K562 (cell line): ENCODE data around the gene ITPK1. TPM values are rescaled to one million over a fixed set of nuclear protein-coding genes. Genes with fewer than 3 reads are reported as not detected.

Experiments used
- ATAC-seq: fragments of 200-7000 bp; cut with Tn5 transposase; 3 replicates; pipeline ENCODE4 v1.9.1; 2020; ENCODE audit warnings: moderate library complexity
- BruUV-seq: library from RNA; stranded (reverse); fragments of 400-500 nt; replicated peaks from 2 replicates; lab custom pipeline; 2021; lab: Mats Ljungman, UMichigan
- CTCF ChIA-PET: fragments of 300-600 bp; formaldehyde crosslinking; extraction: SDS; loops from one replicate; lab custom pipeline; 2021; ENCODE audit warnings: low intra/inter-chr PET ratio; lab: Yijun Ruan, JAX
- POLR2A ChIA-PET: fragments of 300-600, 350-650 bp; sonication (Branson Sonifier 250); formaldehyde crosslinking; extraction: SDS; loops from one replicate; lab custom pipeline; 2021; ENCODE audit warnings: antibody characterized with exemption, inconsistent platforms; lab: Yijun Ruan, JAX
- DNase-seq, 4 experiments: peaks; one replicate each; pipeline versions ENCODE4 v3.0.0 to v3.0.0-alpha.2; 2011 to 2018; ENCODE audit warnings: low spot score in 3 of 4, mixed read lengths in 3 of 4; ENCODE audit errors: extremely low read depth in 1 of 4
- FAIRE-seq: peaks from 2 replicates; lab custom pipeline; 2011; peaks lifted over from hg19 to GRCh38; lab: Jason Lieb, UNC
- H2AFZ ChIP-seq: 2 replicates; pipeline ENCODE4 v1.6.0; 2011; ENCODE audit warnings: low read depth, low read length, control low read depth, inconsistent platforms
- H3K27ac ChIP-seq: fragments of 200-600 bp; 3 replicates; pipeline ENCODE4 v1.8.0; 2011; ENCODE audit warnings: low read depth, mild to moderate bottlenecking, control low read depth, inconsistent platforms, low read length, moderate library complexity, mixed read lengths; ENCODE audit errors: extremely low read depth
- H3K27me3 ChIP-seq, 2 experiments: fragments of 300-600 bp in 1 of 2; 2 replicates in 1 of 2; 3 replicates in 1 of 2; pipeline versions ENCODE4 v1.6.0 to v1.8.0; 2011; ENCODE audit warnings: inconsistent platforms in 2 of 2, low read length in 2 of 2, mild to moderate bottlenecking in 1 of 2, mixed read lengths in 1 of 2, moderate library complexity in 1 of 2; ENCODE audit not compliant: control insufficient read depth in 2 of 2, insufficient read depth in 2 of 2
- H3K36me3 ChIP-seq: fragments of 300-600 bp; 3 replicates; pipeline ENCODE4 v1.8.0; 2011; ENCODE audit warnings: mild to moderate bottlenecking, low read length, inconsistent platforms; ENCODE audit not compliant: control insufficient read depth, insufficient read depth
- H3K4me1 ChIP-seq, 2 experiments: fragments of 200-600 bp in 1 of 2; replicated peaks in 1 of 2; 2 replicates in 1 of 2; 3 replicates in 1 of 2; pipeline versions ENCODE4 v1.5.1 to v1.8.0; 2011; ENCODE audit warnings: inconsistent platforms in 2 of 2, low read length in 2 of 2, mild to moderate bottlenecking in 1 of 2, mixed read lengths in 1 of 2, moderate library complexity in 1 of 2; ENCODE audit not compliant: control insufficient read depth in 2 of 2, insufficient read depth in 2 of 2
- H3K4me2 ChIP-seq: 2 replicates; pipeline ENCODE4 v1.6.1; 2011; ENCODE audit warnings: low read length, control low read depth, inconsistent platforms, mixed read lengths; ENCODE audit not compliant: insufficient read depth
- H3K4me3 ChIP-seq: fragments of 200-600 bp; sonication (generic), shearing (Covaris generic); 2 replicates; pipeline ENCODE4 v1.5.1; 2016; ENCODE audit warnings: control low read depth, inconsistent platforms
- H3K79me2 ChIP-seq: fragments of 200-600 bp; 3 replicates; pipeline ENCODE4 v1.8.0; 2011; ENCODE audit warnings: low read length, inconsistent platforms; ENCODE audit not compliant: control insufficient read depth, insufficient read depth
- H3K9ac ChIP-seq, 2 experiments: 2 replicates each; pipeline versions ENCODE4 v1.6.0 to v1.6.1; 2011; ENCODE audit warnings: low read depth in 2 of 2, low read length in 2 of 2, control low read depth in 1 of 2, inconsistent platforms in 1 of 2, mild to moderate bottlenecking in 1 of 2, mixed read lengths in 1 of 2; ENCODE audit not compliant: insufficient read depth in 1 of 2
- H3K9me1 ChIP-seq: one replicate; pipeline ENCODE4 v1.6.0; 2011; ENCODE audit warnings: inconsistent platforms, mild to moderate bottlenecking, low read length, moderate library complexity; ENCODE audit not compliant: control insufficient read depth, insufficient read depth
- H3K9me3 ChIP-seq: replicated peaks from 2 replicates; pipeline ENCODE4 v1.5.1; 2011; ENCODE audit warnings: low read depth, low read length, inconsistent platforms; ENCODE audit not compliant: control insufficient read depth, insufficient read depth
- H4K20me1 ChIP-seq: replicated peaks from 2 replicates; pipeline ENCODE4 v1.6.1; 2011; ENCODE audit warnings: low read length, inconsistent platforms, mixed read lengths; ENCODE audit not compliant: control insufficient read depth, insufficient read depth
- HMG20B ChIP-seq: fragments of 250-450 bp; sonication (Bioruptor Pico); IDR thresholded peaks from 2 replicates; pipeline ENCODE4 v1.5.0; 2021; ENCODE audit warnings: mild to moderate bottlenecking
- ILK ChIP-seq: fragments of 450-650 bp; IDR thresholded peaks from 2 replicates; pipeline ENCODE4 v1.6.1; 2016; ENCODE audit warnings: missing genetic modification characterization, low read depth, mild to moderate bottlenecking, missing compliant biosample characterization, moderate library complexity, borderline replicate concordance
- KHSRP ChIP-seq: fragments of 450-650 bp; IDR thresholded peaks from 2 replicates; pipeline ENCODE4 v1.6.1; 2017
- NFIC ChIP-seq: fragments of 450-650 bp; IDR thresholded peaks from 2 replicates; pipeline ENCODE4 v1.6.1; 2017; ENCODE audit warnings: mild to moderate bottlenecking, inconsistent platforms
- ZNF197 ChIP-seq: fragments of 200-800 bp; sonication (Bioruptor generic); IDR thresholded peaks from 2 replicates; pipeline ENCODE4 v1.6.1; 2016; ENCODE audit warnings: low read depth, missing genetic modification characterization, missing compliant biosample characterization
- WGBS: fragments of 100-300 bp; shearing (Covaris generic); methylation state at CpG from one replicate; pipeline ENCODE4 v1.1.6; 2016; ENCODE audit warnings: low coverage, mixed read lengths; ENCODE audit not compliant: insufficient coverage; ENCODE audit errors: missing lambda C conversion rate; 5-methylcytosine and 5-hydroxymethylcytosine counted together
- in situ Hi-C: fragments of 300-500 bp; cut with MboI; formaldehyde crosslinking; loops from 4 replicates; pipeline ENCODE4 v1.15.0; 2018; ENCODE audit warnings: inconsistent platforms, mixed read lengths
- intact Hi-C: fragments of 100-400 bp; cut with micrococcal nuclease; formaldehyde crosslinking; loops from 2 replicates; pipeline ENCODE4 v1.14.2; 2022
- polyA plus RNA-seq, 8 experiments: library from polyadenylated mRNA; depleted of rRNA in 4 of 8; stranded (reverse) in 5 of 8; unstranded in 3 of 8; fragments of >200 nt; fragmentation: Nextera tagmentation in 2 of 8; fragmentation: Illumina TruSeq in 1 of 8; extraction: Ambion mirVana in 2 of 8; extraction: Trizol in 1 of 8; gene quantifications; 2 replicates each; pipeline versions ENCODE4 v1.2.1 to v1.2.3, GENCODE V29; 2011 to 2014; ENCODE audit warnings: inconsistent platforms in 1 of 8, missing spikeins in 1 of 8
- total RNA-seq, 7 experiments: library from RNA; depleted of rRNA in 6 of 7; stranded (reverse); fragments of >200 nt in 6 of 7; fragmentation: Illumina TruSeq in 2 of 7; extraction: Trizol in 2 of 7; gene quantifications; 2 replicates each; pipeline versions ENCODE4 v1.2.1 to v1.2.3, GENCODE V29; 2011 to 2021; ENCODE audit warnings: low replicate concordance in 1 of 7
- TF ChIP-seq, protein P1 (sequence below): fragments of 200-800 bp; sonication (Bioruptor generic); IDR thresholded peaks from 2 replicates; pipeline ENCODE4 v1.6.1; 2017; ENCODE audit warnings: missing genetic modification characterization, missing compliant biosample characterization

Gene ITPK1
- total and polyA plus RNA-seq, 9 of the 15 experiments (the other 6 are each of a cell fraction or from before 2014, with no cell fraction given), result 1.2 to 39.2 (median 23.0) TPM

DNA sequence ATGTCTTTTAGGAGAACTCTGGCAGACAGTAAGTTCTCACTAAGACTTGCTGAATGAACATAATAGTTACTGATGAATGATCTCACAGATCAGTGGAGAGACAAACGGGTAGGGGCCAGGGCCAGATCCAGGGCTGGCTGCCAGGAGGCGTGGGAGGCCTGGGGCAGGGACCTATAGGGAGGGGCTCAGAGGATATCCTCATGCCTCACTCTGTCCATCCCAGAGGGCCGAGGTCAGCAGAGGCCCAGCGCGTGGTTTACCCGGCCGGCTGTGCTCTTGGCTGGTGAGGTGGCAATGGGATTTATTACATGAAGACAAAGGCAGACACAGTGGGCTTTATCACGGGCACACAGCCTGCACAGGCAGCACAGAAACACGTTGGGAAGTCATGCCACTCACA lies 107.3 kb downstream of the ITPK1 start:
- peak in 3 of 4 experiments; percentile 14 to 25 (median 21) for DNase-seq
- ChIA-PET CTCF (no interaction called here), POLR2A (no interaction called here)
- no peak overlapping the region for H3K4me2 ChIP-seq
- peaks cover 3 to 32% of the 10 kb centered on the region in 2 experiments; a peak in 4 of 5 replicates for H3K4me1 ChIP-seq
- TF ChIP-seq ILK (tag) (no peak), ZNF197 (no peak), HMG20B (CRISPR knock-in tag) (no peak), NFIC (peak; percentile 24; the same call in 1 of the 2 replicates), KHSRP (no peak)
- TF ChIP-seq, protein P1, sequence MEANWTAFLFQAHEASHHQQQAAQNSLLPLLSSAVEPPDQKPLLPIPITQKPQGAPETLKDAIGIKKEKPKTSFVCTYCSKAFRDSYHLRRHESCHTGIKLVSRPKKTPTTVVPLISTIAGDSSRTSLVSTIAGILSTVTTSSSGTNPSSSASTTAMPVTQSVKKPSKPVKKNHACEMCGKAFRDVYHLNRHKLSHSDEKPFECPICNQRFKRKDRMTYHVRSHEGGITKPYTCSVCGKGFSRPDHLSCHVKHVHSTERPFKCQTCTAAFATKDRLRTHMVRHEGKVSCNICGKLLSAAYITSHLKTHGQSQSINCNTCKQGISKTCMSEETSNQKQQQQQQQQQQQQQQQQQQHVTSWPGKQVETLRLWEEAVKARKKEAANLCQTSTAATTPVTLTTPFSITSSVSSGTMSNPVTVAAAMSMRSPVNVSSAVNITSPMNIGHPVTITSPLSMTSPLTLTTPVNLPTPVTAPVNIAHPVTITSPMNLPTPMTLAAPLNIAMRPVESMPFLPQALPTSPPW (CRISPR knock-in tag), result peak; percentile 58; the same call in 1 of the 2 replicates
- BruUV-seq, result no TSS peak
- 53% methylated on average over 4 of the region's 9 CpGs for WGBS
- no peaks in the 10 kb centered on the region for H3K9me1 ChIP-seq
- H2AFZ ChIP-seq, result no peak overlapping the region
- no peak for FAIRE-seq
- H3K9me3 ChIP-seq, result no peaks in the 10 kb centered on the region
- peaks cover 4% of the 10 kb centered on the region for H4K20me1 ChIP-seq
- peak overlapping the region in 1 of 2 experiments; percentile 58; a peak in 1 of 4 replicates for H3K9ac ChIP-seq
- peak; percentile 23; the same call in 1 of the 3 replicates for ATAC-seq
- H3K27me3 ChIP-seq, result no peaks in the 10 kb centered on the region
- H3K27ac ChIP-seq, result no peak overlapping the region
- H3K79me2 ChIP-seq, result no peaks in the 10 kb centered on the region
- intact Hi-C loops, result no loop called here
- no peak overlapping the region for H3K4me3 ChIP-seq
- in situ Hi-C loops, result no loop called here
- 0 out of 3 replicates have a peak, but pooled peaks cover 3% of the 10 kb centered on the region for H3K36me3 ChIP-seq
